Hippocampal formation (tissue), 2 donors: Measurements from ENCODE around the gene MTCL3.
"Not testable (repeated sequence)": the region's sequence is repeated elsewhere in the genome, so short reads cannot be mapped to it uniquely, and the experiment has no call there.

Experiments used
- DNase-seq, 2 donors: peaks; one replicate each; lab custom pipeline; 2025; lab: John Stamatoyannopoulos, UW

Gene MTCL3

DNA sequence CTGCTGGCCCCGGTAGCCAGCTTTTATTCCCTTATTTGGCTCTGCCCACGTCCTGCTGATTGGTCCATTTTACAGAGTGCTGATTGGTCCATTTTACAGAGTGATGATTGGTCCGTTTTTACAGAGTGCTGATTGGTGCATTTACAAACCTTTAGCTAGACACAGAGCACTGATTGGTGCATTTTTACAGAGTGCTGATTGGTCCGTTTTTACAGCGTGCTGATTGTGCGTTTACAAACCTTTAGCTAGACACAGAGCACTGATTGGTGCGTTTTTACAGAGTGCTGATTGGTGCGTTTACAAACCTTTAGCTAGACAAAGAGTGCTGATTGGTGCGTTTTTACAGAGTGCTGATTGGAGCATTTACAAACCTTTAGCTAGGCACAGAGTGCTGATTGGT lies 90.6 kb downstream of the MTCL3 start:
- DNase-seq: not testable (repeated sequence)

DNA sequence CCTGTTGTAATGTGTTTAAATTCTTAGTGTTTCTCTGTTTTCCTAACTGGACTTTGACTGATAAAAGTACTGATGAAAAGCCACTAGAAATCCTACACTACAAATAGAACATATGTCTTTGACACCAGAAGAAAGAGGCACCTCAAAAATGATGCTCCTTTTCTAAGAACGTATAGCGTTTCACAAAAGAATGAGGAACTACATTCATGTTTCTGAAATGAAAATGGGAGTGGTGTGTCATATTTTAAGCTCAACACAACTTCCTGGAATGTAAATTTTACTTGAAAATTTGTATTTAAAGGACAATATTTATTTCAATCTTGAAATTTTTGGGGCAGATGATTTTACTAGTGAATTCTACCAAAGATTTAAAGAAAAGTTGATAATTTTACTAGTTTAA lies 95.2 kb downstream of the MTCL3 start:
- DNase-seq: no peak
